ENCODE data around the gene SPRED2. TPM values are rescaled to one million over a fixed set of nuclear protein-coding genes. Genes with fewer than 3 reads are reported as not detected.

The SPRED2 gene
- total RNA-seq, 4 donors from 2014 or later = 21.9 to 28.8 (median 25.5) TPM

GRCh38 chr2:65368468-65368867 is 63.9 kb downstream of the SPRED2 start:
- DNase-seq (ENCODE audit: low spot score in 2 of 2) = no peak
- 96 to 100% methylated on average over 1 of the region's 1 CpG for WGBS, 2 donors
- Histone ChIP-seq H3K36me3 (no peaks in the 10 kb centered on the region), H3K27ac (no peak overlapping the region), H3K4me1 (peaks cover 0 to 83% (median 21%) of the 10 kb centered on the region in 4 donors), H3K27me3 (no peaks in the 10 kb centered on the region), H3K9me3 (no peaks in the 10 kb centered on the region), H3K4me3 (no peak overlapping the region)
- TF ChIP-seq, protein P1, sequence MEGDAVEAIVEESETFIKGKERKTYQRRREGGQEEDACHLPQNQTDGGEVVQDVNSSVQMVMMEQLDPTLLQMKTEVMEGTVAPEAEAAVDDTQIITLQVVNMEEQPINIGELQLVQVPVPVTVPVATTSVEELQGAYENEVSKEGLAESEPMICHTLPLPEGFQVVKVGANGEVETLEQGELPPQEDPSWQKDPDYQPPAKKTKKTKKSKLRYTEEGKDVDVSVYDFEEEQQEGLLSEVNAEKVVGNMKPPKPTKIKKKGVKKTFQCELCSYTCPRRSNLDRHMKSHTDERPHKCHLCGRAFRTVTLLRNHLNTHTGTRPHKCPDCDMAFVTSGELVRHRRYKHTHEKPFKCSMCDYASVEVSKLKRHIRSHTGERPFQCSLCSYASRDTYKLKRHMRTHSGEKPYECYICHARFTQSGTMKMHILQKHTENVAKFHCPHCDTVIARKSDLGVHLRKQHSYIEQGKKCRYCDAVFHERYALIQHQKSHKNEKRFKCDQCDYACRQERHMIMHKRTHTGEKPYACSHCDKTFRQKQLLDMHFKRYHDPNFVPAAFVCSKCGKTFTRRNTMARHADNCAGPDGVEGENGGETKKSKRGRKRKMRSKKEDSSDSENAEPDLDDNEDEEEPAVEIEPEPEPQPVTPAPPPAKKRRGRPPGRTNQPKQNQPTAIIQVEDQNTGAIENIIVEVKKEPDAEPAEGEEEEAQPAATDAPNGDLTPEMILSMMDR (IDR thresholded peaks at IDR 0.05) = no peak
- TF ChIP-seq EP300 (IDR thresholded peaks at IDR 0.05) = no peak
- no peak for TF ChIP-seq POLR2A (IDR thresholded peaks at IDR 0.05)

- WGBS, 2 donors = 53 to 59% methylated on average over 4 of the region's 4 CpGs
- Histone ChIP-seq H3K4me1 (peaks cover 0 to 85% (median 21%) of the 10 kb centered on the region in 4 donors), H3K27me3 (no peaks in the 10 kb centered on the region), H3K4me3 (no peak overlapping the region), H3K27ac (peak overlapping the region in 1 of 4 donors; percentile 56), H3K9me3 (no peaks in the 10 kb centered on the region), H3K36me3 (no peaks in the 10 kb centered on the region)
- no peak for TF ChIP-seq EP300 (IDR thresholded peaks at IDR 0.05)
- TF ChIP-seq, protein P1 (IDR thresholded peaks at IDR 0.05) = peak in 1 of 5 experiments; percentile 14
- no peak for DNase-seq (ENCODE audit: low spot score in 2 of 2)
Measured at GRCh38 chr2:65367524-65367923, 64.9 kb downstream of the SPRED2 start.

GRCh38 chr2:65366595-65367125 is 65.7 kb downstream of the SPRED2 start:
- Histone ChIP-seq H3K4me3 (no peak overlapping the region), H3K27ac (peak overlapping the region in 3 of 4 donors; percentile 11 to 73 (median 49)), H3K9me3 (no peaks in the 10 kb centered on the region), H3K27me3 (no peaks in the 10 kb centered on the region), H3K36me3 (no peaks in the 10 kb centered on the region), H3K4me1 (peaks cover 0 to 84% (median 16%) of the 10 kb centered on the region in 4 donors)
- no peak for DNase-seq (ENCODE audit: low spot score in 2 of 2)
- TF ChIP-seq EP300 (IDR thresholded peaks at IDR 0.05) (peak in 1 of 2 donors; percentile 48), POLR2A (IDR thresholded peaks at IDR 0.05) (no peak)
- TF ChIP-seq, protein P1 (IDR thresholded peaks at IDR 0.05) = no peak
- 35 to 37% methylated on average over 10 of the region's 10 CpGs for WGBS, 2 donors

DNA sequence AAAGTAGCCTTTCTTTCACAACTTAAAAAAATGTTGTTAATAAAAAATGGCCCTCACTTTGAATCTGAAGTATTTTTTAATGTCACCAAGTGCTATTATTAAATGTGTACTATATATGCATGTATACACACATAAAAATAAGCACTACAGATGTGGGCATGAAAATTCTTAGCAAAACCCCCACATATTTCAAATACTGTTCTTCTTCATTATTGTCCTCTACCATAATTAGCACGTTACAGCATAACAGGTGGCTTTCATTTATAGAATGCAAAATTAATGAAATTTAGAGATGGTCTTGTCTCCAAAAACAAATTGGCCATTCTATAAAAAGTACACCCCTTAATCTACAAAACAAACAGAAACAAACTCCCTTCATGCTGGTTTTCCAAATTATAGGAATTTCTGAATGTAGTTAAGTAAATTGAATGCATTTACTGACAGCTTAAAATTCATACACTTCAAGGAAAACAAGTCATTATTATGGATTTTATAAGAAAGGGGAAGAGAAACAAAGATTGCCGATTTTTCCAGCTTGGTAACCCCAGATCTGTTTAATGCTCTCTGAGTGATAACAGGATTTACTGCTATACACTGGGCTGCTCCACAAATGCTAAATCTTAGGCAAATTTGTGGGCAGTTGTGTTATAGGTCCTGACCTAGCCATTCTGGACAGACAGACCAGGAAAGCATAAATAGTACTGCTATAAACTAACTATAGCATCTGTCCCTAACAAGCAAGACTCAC is 67.2 kb downstream of the SPRED2 start:
- peak overlapping the region in 1 of 4 donors; percentile 24 for H3K27ac ChIP-seq
- TF ChIP-seq, protein P1 (IDR thresholded peaks at IDR 0.05) = no peak
- TF ChIP-seq EP300 (IDR thresholded peaks at IDR 0.05) (no peak), POLR2A (IDR thresholded peaks at IDR 0.05) (no peak)

More for the DNA sequence above, 67.2 kb downstream of the SPRED2 start:
- H3K4me3 ChIP-seq = no peak overlapping the region
- no peaks in the 10 kb centered on the region for H3K27me3 ChIP-seq
- WGBS, 2 donors = 58 to 68% methylated on average over 2 of the region's 2 CpGs
- H3K4me1 ChIP-seq = peaks cover 0 to 78% (median 8%) of the 10 kb centered on the region in 4 donors
- no peak for DNase-seq (ENCODE audit: low spot score in 2 of 2)
- no peaks in the 10 kb centered on the region for H3K36me3 ChIP-seq
- no peaks in the 10 kb centered on the region for H3K9me3 ChIP-seq

Measured in tibial nerve (tissue), 4 donors.